ENCODE data around the gene UPK1A.

UPK1A gene

DNA sequence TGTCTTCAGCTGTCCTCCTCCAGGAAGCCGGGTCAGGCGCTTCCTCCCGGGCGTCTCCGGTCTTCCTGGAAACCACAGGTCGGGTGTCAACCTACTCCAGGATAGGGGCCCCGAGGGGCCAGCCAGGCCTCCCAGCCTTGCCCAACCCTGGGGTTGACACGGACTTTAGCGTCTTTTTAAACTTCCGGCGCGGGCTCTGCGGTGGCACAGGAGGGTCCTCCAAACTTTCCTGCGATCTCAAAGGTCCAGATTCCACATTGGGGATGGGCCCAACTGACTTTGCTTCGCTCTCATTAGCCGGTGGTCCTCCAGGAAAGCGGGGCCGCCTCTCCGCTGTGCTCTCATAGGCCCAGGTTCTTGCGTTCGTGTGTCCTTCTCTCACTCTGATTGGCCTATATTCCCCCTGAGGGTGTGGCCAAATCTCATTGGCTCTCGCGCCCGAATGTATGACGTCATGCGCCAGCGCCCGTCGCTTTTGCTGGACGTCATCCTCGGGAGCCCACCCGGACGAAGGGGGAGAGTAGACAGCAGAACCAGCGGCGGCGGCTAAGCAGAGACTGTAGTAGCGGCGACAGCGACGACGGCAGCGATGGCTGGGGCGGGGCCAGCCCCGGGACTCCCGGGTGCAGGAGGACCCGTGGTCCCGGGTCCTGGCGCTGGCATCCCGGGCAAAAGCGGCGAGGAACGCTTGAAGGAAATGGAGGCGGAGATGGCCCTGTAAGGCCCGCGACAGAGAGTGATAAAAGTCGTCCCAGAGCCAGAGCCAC is 37.6 kb upstream of the UPK1A start, which contains the start of gene RBM42:
TSS of gene RBM42 (plus strand) at position 472 of the 767 bp plus-strand sequence. CDS start at position 590, 118 bp downstream.
- TF ChIP-seq POLR2AphosphoS5 (IDR thresholded peaks at IDR 0.05; ENCODE audit: low read depth, low read length) (peak; percentile 35; the same call in 1 of the 2 replicates), POLR2A (IDR thresholded peaks at IDR 0.05; ENCODE audit: low read depth, low read length) (no peak; the same call in 1 of the 2 replicates), PAX5 (IDR thresholded peaks at IDR 0.05; ENCODE audit: insufficient read depth, low read length, severe bottlenecking) (no peak), SPI1 (IDR thresholded peaks at IDR 0.05; ENCODE audit: low read depth, low read length) (no peak), POU2F2 (IDR thresholded peaks at IDR 0.05; ENCODE audit: low read depth, low read length) (peak; percentile 77), TAF1 (IDR thresholded peaks at IDR 0.05; ENCODE audit: low read depth, low read length) (peak; percentile 74)
- peak; percentile 97 for DNase-seq (ENCODE audit: insufficient read length, low spot score)
- peak; percentile 100 for FAIRE-seq

GRCh38 chr19:35629332-35629633 is 37.0 kb upstream of the UPK1A start:
- DNase-seq (ENCODE audit: insufficient read length, low spot score) (no peak), FAIRE-seq (no peak)
- TF ChIP-seq PAX5 (IDR thresholded peaks at IDR 0.05; ENCODE audit: insufficient read depth, low read length, severe bottlenecking), result no peak
- TF ChIP-seq POLR2A (IDR thresholded peaks at IDR 0.05; ENCODE audit: low read depth, low read length), result no peak
- no peak for TF ChIP-seq POU2F2 (IDR thresholded peaks at IDR 0.05; ENCODE audit: low read depth, low read length)
- TF ChIP-seq TAF1 (IDR thresholded peaks at IDR 0.05; ENCODE audit: low read depth, low read length), result no peak
- TF ChIP-seq SPI1 (IDR thresholded peaks at IDR 0.05; ENCODE audit: low read depth, low read length), result no peak
- no peak for TF ChIP-seq POLR2AphosphoS5 (IDR thresholded peaks at IDR 0.05; ENCODE audit: low read depth, low read length)

GRCh38 chr19:35633727-35634440 is 32.4 kb upstream of the UPK1A start:
- no peak for TF ChIP-seq POLR2AphosphoS5 (IDR thresholded peaks at IDR 0.05; ENCODE audit: low read depth, low read length)
- FAIRE-seq (no peak), DNase-seq (ENCODE audit: insufficient read length, low spot score) (no peak)

DNA sequence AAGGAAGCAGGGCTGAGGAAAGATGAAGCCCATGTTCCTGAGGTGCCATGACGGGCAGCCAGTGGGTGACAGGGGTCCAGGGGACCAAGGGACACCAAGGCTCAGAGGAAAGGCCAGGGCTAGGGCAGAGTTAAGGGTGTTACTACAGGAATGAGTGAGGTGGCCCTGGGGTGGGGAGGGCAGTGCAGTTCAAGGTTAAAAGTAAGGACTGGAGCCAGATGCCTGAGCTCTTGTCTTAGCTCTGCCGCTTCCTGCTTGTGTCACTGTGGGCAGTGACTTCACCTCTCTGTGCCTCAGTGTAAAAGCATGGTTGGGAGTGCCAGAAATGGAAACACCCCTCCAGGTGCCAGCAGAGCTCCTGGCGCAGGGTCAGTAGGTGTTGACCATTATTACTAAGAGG is 29.7 kb upstream of the UPK1A start:
- TF ChIP-seq PAX5 (IDR thresholded peaks at IDR 0.05; ENCODE audit: insufficient read depth, low read length, severe bottlenecking), result no peak
- no peak for TF ChIP-seq POLR2AphosphoS5 (IDR thresholded peaks at IDR 0.05; ENCODE audit: low read depth, low read length)
- no peak for TF ChIP-seq SPI1 (IDR thresholded peaks at IDR 0.05; ENCODE audit: low read depth, low read length)
- TF ChIP-seq TAF1 (IDR thresholded peaks at IDR 0.05; ENCODE audit: low read depth, low read length), result no peak
- TF ChIP-seq POLR2A (IDR thresholded peaks at IDR 0.05; ENCODE audit: low read depth, low read length), result no peak
- FAIRE-seq (no peak), DNase-seq (ENCODE audit: insufficient read length, low spot score) (no peak)

- TF ChIP-seq POU2F2 (IDR thresholded peaks at IDR 0.05; ENCODE audit: low read depth, low read length), result no peak
- no peak for FAIRE-seq
- no peak for DNase-seq (ENCODE audit: insufficient read length, low spot score)
Observed at GRCh38 chr19:35637165-35637564, 29.2 kb upstream of the UPK1A start.

DNA sequence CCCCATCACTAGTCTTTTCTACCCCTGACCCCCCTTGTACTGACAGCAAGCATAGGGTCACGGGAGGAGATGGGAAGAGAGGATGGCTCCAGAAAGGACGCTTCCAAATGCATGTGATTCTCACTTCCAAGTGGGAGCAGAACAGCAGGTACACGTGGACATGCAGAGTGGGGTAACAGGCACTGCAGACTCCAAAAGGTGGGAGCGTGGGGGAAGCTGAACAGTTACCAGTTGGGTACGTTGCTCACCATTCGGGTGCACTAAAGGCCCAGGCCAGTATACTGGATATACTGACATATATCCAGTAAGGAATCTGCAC is 27.0 kb upstream of the UPK1A start:
- no peak for DNase-seq (ENCODE audit: insufficient read length, low spot score)
- no peak for FAIRE-seq
- no peak for TF ChIP-seq PAX5 (IDR thresholded peaks at IDR 0.05; ENCODE audit: insufficient read depth, low read length, severe bottlenecking)

GRCh38 chr19:35639863-35640262 is 26.5 kb upstream of the UPK1A start:
- no peak for TF ChIP-seq POLR2A (IDR thresholded peaks at IDR 0.05; ENCODE audit: low read depth, low read length)
- TF ChIP-seq POLR2AphosphoS5 (IDR thresholded peaks at IDR 0.05; ENCODE audit: low read depth, low read length), result no peak
- no peak for TF ChIP-seq PAX5 (IDR thresholded peaks at IDR 0.05; ENCODE audit: insufficient read depth, low read length, severe bottlenecking)
- TF ChIP-seq TAF1 (IDR thresholded peaks at IDR 0.05; ENCODE audit: low read depth, low read length), result no peak
- TF ChIP-seq POU2F2 (IDR thresholded peaks at IDR 0.05; ENCODE audit: low read depth, low read length), result no peak
- TF ChIP-seq SPI1 (IDR thresholded peaks at IDR 0.05; ENCODE audit: low read depth, low read length), result no peak
- FAIRE-seq, result no peak
- DNase-seq (ENCODE audit: insufficient read length, low spot score), result no peak

- FAIRE-seq (peak; percentile 71), DNase-seq (ENCODE audit: insufficient read length, low spot score) (no peak)
- TF ChIP-seq POU2F2 (IDR thresholded peaks at IDR 0.05; ENCODE audit: low read depth, low read length) (no peak), SPI1 (IDR thresholded peaks at IDR 0.05; ENCODE audit: low read depth, low read length) (0 out of 2 replicates have a peak, but pooled peaks have one; percentile 4)
Observed at GRCh38 chr19:35641515-35642151, 24.7 kb upstream of the UPK1A start, which contains the start of gene ETV2. ETV2 (plus strand) TSS chr19:35641745; CDS start chr19:35642461, 716 bp downstream.

DNA sequence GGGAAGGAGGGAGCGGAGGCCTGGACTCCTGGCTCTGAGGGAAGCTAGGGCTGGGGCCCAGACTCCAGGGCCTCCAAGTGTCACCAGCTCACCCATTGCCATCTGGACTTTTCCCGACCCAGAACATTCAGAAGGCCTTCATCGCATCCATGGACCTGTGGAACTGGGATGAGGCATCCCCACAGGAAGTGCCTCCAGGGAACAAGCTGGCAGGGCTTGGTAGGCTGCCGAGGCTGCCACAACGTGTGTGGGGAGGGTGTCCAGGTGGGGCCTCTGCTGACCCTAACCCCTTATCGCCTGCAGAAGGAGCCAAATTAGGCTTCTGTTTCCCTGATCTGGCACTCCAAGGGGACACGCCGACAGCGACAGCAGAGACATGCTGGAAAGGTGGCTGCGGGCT is 24.0 kb upstream of the UPK1A start:
- FAIRE-seq (no peak), DNase-seq (ENCODE audit: insufficient read length, low spot score) (no peak)
- TF ChIP-seq SPI1 (IDR thresholded peaks at IDR 0.05; ENCODE audit: low read depth, low read length) (no peak), PAX5 (IDR thresholded peaks at IDR 0.05; ENCODE audit: insufficient read depth, low read length, severe bottlenecking) (no peak), POLR2A (IDR thresholded peaks at IDR 0.05; ENCODE audit: low read depth, low read length) (no peak), TAF1 (IDR thresholded peaks at IDR 0.05; ENCODE audit: low read depth, low read length) (no peak), POLR2AphosphoS5 (IDR thresholded peaks at IDR 0.05; ENCODE audit: low read depth, low read length) (no peak), POU2F2 (IDR thresholded peaks at IDR 0.05; ENCODE audit: low read depth, low read length) (no peak)

- DNase-seq (ENCODE audit: insufficient read length, low spot score) (no peak), FAIRE-seq (no peak)
- no peak for TF ChIP-seq TAF1 (IDR thresholded peaks at IDR 0.05; ENCODE audit: low read depth, low read length)
- TF ChIP-seq POLR2A (IDR thresholded peaks at IDR 0.05; ENCODE audit: low read depth, low read length), result no peak
- TF ChIP-seq SPI1 (IDR thresholded peaks at IDR 0.05; ENCODE audit: low read depth, low read length), result no peak
- TF ChIP-seq POU2F2 (IDR thresholded peaks at IDR 0.05; ENCODE audit: low read depth, low read length), result no peak
- TF ChIP-seq PAX5 (IDR thresholded peaks at IDR 0.05; ENCODE audit: insufficient read depth, low read length, severe bottlenecking), result no peak
- no peak for TF ChIP-seq POLR2AphosphoS5 (IDR thresholded peaks at IDR 0.05; ENCODE audit: low read depth, low read length)
Observed at GRCh38 chr19:35642798-35643254, 23.5 kb upstream of the UPK1A start.
